Natural killer cell treated with Interleukin-12 subunit alpha and Interleukin-12 subunit beta and Interleukin-15 and Interleukin-18, amount 100 ng/mL, for 72 hours (primary cell): ENCODE measurements around the gene TEX28. TPM values are rescaled to one million over a fixed set of nuclear protein-coding genes. Genes with fewer than 3 reads are reported as not detected.
A peak's percentile ranks its signal among the peaks of the same experiment; 100 is the strongest.
"Not testable (repeated sequence)": the region's sequence is repeated elsewhere in the genome, so short reads cannot be mapped to it uniquely, and the experiment has no call there.

ENCODE experiments used
- ATAC-seq, 2 donors: fragments of 150-1000 bp; cut with Tn5 transposase in 1 of 2; sonication (Bioruptor Pico), chemical (Tn5 transposase) in 1 of 2; 2 replicates each; pipeline ENCODE4 v1.10.0; 2021
- DNase-seq: peaks from one replicate; pipeline ENCODE4 v3.0.0; 2022; ENCODE audit warnings: low spot score
- H3K27ac Mint-ChIP-seq, 2 donors: 1 replicate in 1 of 2; 2 replicates in 1 of 2; pipeline ENCODE4 v1.8.0; 2022; ENCODE audit warnings: mixed read lengths in 2 of 2, mild to moderate bottlenecking in 1 of 2, moderate library complexity in 1 of 2
- H3K27me3 Mint-ChIP-seq, 2 donors: 1 replicate in 1 of 2; 2 replicates in 1 of 2; pipeline ENCODE4 v1.8.0; 2022; ENCODE audit warnings: mixed read lengths in 2 of 2
- H3K36me3 Mint-ChIP-seq: one replicate; pipeline ENCODE4 v1.8.0; 2022; ENCODE audit warnings: mixed read lengths
- H3K4me1 Mint-ChIP-seq, 2 donors: 1 replicate in 1 of 2; 2 replicates in 1 of 2; pipeline ENCODE4 v1.8.0; 2022; ENCODE audit warnings: low read depth in 2 of 2, mixed read lengths in 2 of 2, mild to moderate bottlenecking in 1 of 2
- H3K4me3 Mint-ChIP-seq: one replicate; pipeline ENCODE4 v1.8.0; 2022; ENCODE audit warnings: mixed read lengths
- H3K9me3 Mint-ChIP-seq: 2 replicates; pipeline ENCODE4 v1.8.0; 2022; ENCODE audit warnings: mixed read lengths
- total RNA-seq, 2 donors: library from RNA; stranded (reverse); gene quantifications; one replicate each; pipeline ENCODE4 v1.2.3, GENCODE V29; 2022

The TEX28 gene
- not detected for total RNA-seq

- Mint-ChIP-seq H3K27me3 (no peaks in the 10 kb centered on the region), H3K4me3 (no peak within 1 kb of the TSS), H3K27ac (no peak within 1 kb of the TSS), H3K4me1 (peaks cover 0 to 6% of the 10 kb centered on the region in 2 donors), H3K36me3 (no peaks in the 10 kb centered on the region), H3K9me3 (no peaks in the 10 kb centered on the region)
- no peak for DNase-seq
- no peak for ATAC-seq
These were observed at the start of gene TEX28 for GRCh38 chrX:154294791-154295574. Gene TEX28, minus strand, starts transcription at chrX:154295124. Its CDS starts 3,007 bp downstream, at chrX:154292117.

GRCh38 chrX:154343620-154344019 is 48.7 kb upstream of the TEX28 start:
- ATAC-seq = peak; percentile 59 to 69

GRCh38 chrX:154343063-154343462 is 48.1 kb upstream of the TEX28 start:
- not testable (repeated sequence) for H3K36me3 Mint-ChIP-seq, H3K27ac Mint-ChIP-seq, DNase-seq, H3K27me3 Mint-ChIP-seq, H3K4me1 Mint-ChIP-seq, H3K9me3 Mint-ChIP-seq, H3K4me3 Mint-ChIP-seq
- peak; percentile 46 to 67 for ATAC-seq

More at GRCh38 chrX:154343620-154344019, 48.7 kb upstream of the TEX28 start:
- not testable (repeated sequence) for H3K4me3 Mint-ChIP-seq, H3K27me3 Mint-ChIP-seq, H3K27ac Mint-ChIP-seq, H3K9me3 Mint-ChIP-seq, DNase-seq, H3K36me3 Mint-ChIP-seq
- H3K4me1 Mint-ChIP-seq = peaks cover 12 to 13% of the 10 kb centered on the region in 2 donors

- not testable (repeated sequence) for H3K4me3 Mint-ChIP-seq, H3K27me3 Mint-ChIP-seq, H3K9me3 Mint-ChIP-seq, H3K27ac Mint-ChIP-seq, H3K36me3 Mint-ChIP-seq, H3K4me1 Mint-ChIP-seq, DNase-seq
- ATAC-seq = peak; percentile 88
These were observed 46.7 kb upstream of the TEX28 start for GRCh38 chrX:154341399-154342298.

GRCh38 chrX:154334496-154334895 is 39.6 kb upstream of the TEX28 start:
- ATAC-seq (no peak), DNase-seq (no peak)
- H3K36me3 Mint-ChIP-seq = no peaks in the 10 kb centered on the region
- peak overlapping the region; percentile 45 to 77 for H3K27ac Mint-ChIP-seq
- H3K4me3 Mint-ChIP-seq = peak overlapping the region; percentile 51
- peaks cover 10 to 14% of the 10 kb centered on the region in 2 donors for H3K4me1 Mint-ChIP-seq
- H3K27me3 Mint-ChIP-seq = no peaks in the 10 kb centered on the region
- no peaks in the 10 kb centered on the region for H3K9me3 Mint-ChIP-seq

- no peaks in the 10 kb centered on the region for H3K36me3 Mint-ChIP-seq
- H3K4me3 Mint-ChIP-seq = peak overlapping the region; percentile 51
- no peaks in the 10 kb centered on the region for H3K27me3 Mint-ChIP-seq
- H3K9me3 Mint-ChIP-seq = no peaks in the 10 kb centered on the region
- peaks cover 10 to 14% of the 10 kb centered on the region in 2 donors for H3K4me1 Mint-ChIP-seq
- ATAC-seq (peak in 1 of 2 donors; percentile 49), DNase-seq (no peak)
- H3K27ac Mint-ChIP-seq = peak overlapping the region; percentile 45 to 77
These were observed 38.9 kb upstream of the TEX28 start for GRCh38 chrX:154333837-154334271.

- no peak for DNase-seq
- Mint-ChIP-seq H3K9me3 (no peaks in the 10 kb centered on the region), H3K27me3 (no peaks in the 10 kb centered on the region), H3K4me3 (no peak overlapping the region), H3K4me1 (peaks cover 10 to 14% of the 10 kb centered on the region in 2 donors), H3K27ac (no peak overlapping the region), H3K36me3 (no peaks in the 10 kb centered on the region)
- no peak for ATAC-seq
These were observed 38.2 kb upstream of the TEX28 start for GRCh38 chrX:154333116-154333515.

GRCh38 chrX:154332561-154332960 is 37.6 kb upstream of the TEX28 start:
- Mint-ChIP-seq H3K36me3 (no peaks in the 10 kb centered on the region), H3K4me3 (no peak overlapping the region), H3K4me1 (peaks cover 13 to 19% of the 10 kb centered on the region in 2 donors), H3K9me3 (no peaks in the 10 kb centered on the region), H3K27ac (no peak overlapping the region), H3K27me3 (no peaks in the 10 kb centered on the region)
- ATAC-seq (peak in 1 of 2 donors; percentile 28), DNase-seq (no peak)

- DNase-seq = no peak
- no peaks in the 10 kb centered on the region for H3K9me3 Mint-ChIP-seq
- H3K4me1 Mint-ChIP-seq = peaks cover 28 to 33% of the 10 kb centered on the region in 2 donors
- H3K27ac Mint-ChIP-seq = no peak overlapping the region
- ATAC-seq = no peak
- peaks cover 0 to 4% of the 10 kb centered on the region in 2 donors for H3K27me3 Mint-ChIP-seq
- H3K4me3 Mint-ChIP-seq = no peak overlapping the region
- H3K36me3 Mint-ChIP-seq = no peaks in the 10 kb centered on the region
These were observed 34.4 kb upstream of the TEX28 start for GRCh38 chrX:154329294-154329693.

- no peak for DNase-seq
- Mint-ChIP-seq H3K27ac (no peak overlapping the region), H3K9me3 (no peaks in the 10 kb centered on the region), H3K4me3 (no peak overlapping the region), H3K27me3 (peaks cover 0 to 5% of the 10 kb centered on the region in 2 donors), H3K4me1 (peaks cover 21 to 27% of the 10 kb centered on the region in 2 donors), H3K36me3 (no peaks in the 10 kb centered on the region)
- ATAC-seq = no peak
These were observed 33.7 kb upstream of the TEX28 start for GRCh38 chrX:154328646-154329045.

GRCh38 chrX:154327038-154327820 is 32.3 kb upstream of the TEX28 start:
- Mint-ChIP-seq H3K9me3 (no peaks in the 10 kb centered on the region), H3K27ac (no peak overlapping the region), H3K36me3 (no peaks in the 10 kb centered on the region), H3K4me3 (no peak overlapping the region), H3K27me3 (peaks cover 0 to 5% of the 10 kb centered on the region in 2 donors), H3K4me1 (peaks cover 20 to 24% of the 10 kb centered on the region in 2 donors)
- ATAC-seq (no peak), DNase-seq (no peak)

- no peaks in the 10 kb centered on the region for H3K9me3 Mint-ChIP-seq
- H3K27me3 Mint-ChIP-seq = peaks cover 0 to 5% of the 10 kb centered on the region in 2 donors
- no peak for DNase-seq
- ATAC-seq = no peak
- H3K36me3 Mint-ChIP-seq = no peaks in the 10 kb centered on the region
- peak overlapping the region in 1 of 2 donors; percentile 14 for H3K27ac Mint-ChIP-seq
- no peak overlapping the region for H3K4me3 Mint-ChIP-seq
- H3K4me1 Mint-ChIP-seq = peaks cover 20 to 24% of the 10 kb centered on the region in 2 donors
These were observed 30.6 kb upstream of the TEX28 start for GRCh38 chrX:154325541-154325940.

GRCh38 chrX:154323537-154323936 is 28.6 kb upstream of the TEX28 start:
- no peak for DNase-seq
- peaks cover 0 to 12% of the 10 kb centered on the region in 2 donors for H3K27me3 Mint-ChIP-seq
- no peak for ATAC-seq
- no peaks in the 10 kb centered on the region for H3K9me3 Mint-ChIP-seq
- no peaks in the 10 kb centered on the region for H3K36me3 Mint-ChIP-seq
- peaks cover 27 to 31% of the 10 kb centered on the region in 2 donors for H3K4me1 Mint-ChIP-seq
- H3K27ac Mint-ChIP-seq = no peak overlapping the region
- H3K4me3 Mint-ChIP-seq = no peak overlapping the region
